HG03060 (cell line): ENCODE measurements around the gene EFNA1.
"Not testable (repeated sequence)": the region's sequence is repeated elsewhere in the genome, so short reads cannot be mapped to it uniquely, and the experiment has no call there.

Experiments used
- ATAC-seq: cut with Tn5 transposase; IDR thresholded peaks from one replicate; pipeline ENCODE4 v1.9.1; 2021; ENCODE audit warnings: low read depth, moderate number of reproducible peaks; ENCODE audit not compliant: unreplicated experiment

Gene EFNA1

DNA sequence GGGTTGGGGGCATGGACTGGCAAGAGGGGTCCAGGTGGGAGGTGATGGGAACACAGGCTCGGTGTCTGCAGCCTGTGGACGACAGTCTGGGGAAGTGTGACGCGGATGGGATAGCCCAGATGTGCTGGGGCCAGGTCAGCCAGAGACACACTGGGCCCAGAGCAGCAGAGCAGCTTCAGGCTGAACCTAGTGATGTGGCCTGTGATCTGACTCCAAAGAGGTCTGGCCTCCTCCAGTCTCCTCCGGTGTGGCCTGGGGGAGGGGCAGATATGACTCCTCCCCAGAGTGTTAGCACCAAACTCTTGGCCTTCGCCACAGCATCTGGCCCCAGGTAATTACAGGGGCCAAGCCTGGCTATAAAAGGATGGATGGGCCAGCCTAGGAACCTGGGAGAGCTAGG is 35.5 kb upstream of the EFNA1 start:
- no peak for ATAC-seq

DNA sequence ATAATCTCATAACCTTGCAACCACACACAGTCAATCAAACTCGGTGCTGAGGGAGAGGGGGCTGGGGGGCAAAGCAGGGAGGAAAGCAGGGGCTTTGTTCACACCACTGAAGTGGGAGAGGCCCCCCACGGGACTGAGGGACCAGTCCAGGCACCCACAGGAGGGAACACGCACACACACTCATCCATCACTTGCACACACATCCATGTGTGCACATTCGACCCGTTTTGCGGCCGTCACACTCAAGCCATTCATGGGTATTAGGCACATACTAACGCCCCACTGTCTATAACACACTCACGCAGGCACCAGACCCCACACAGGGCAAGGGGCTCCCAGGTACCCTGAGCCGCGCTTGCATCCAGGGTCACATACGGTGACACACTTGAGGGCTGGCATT is 35.0 kb upstream of the EFNA1 start:
- no peak for ATAC-seq

DNA sequence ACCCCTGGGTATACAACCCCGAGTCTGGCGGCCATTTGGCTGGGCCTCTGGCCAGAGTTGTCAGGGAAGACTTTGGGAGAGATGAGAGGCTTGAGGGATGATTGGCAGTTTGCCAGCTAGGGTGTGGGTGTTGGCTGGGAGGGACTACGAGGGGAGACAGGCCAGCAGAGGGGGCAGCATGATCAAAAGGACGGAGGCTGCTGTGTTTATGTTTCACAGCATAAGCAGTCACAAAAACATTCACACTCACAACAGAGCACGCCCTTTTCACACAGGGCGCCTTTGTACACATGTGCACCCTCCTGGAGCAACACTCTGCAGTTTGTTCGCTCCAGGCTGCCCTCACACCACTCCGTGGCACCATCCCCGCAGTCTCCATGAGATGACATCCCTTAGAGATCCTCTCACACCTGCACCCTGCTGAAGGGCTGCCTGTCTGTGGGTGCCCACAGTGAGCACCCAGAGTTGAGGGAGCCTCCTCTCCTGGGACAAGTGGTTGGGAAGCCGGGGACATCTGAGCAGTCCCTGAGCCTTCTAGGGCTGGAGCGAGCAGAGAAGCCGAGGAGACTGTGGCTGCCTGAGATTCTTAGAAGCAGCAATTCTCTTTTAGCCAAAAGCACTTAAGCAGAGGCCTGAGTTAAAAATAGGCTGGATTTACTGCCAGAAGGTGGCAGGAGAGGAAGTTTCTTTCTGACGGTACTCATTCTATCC is 33.6 kb upstream of the EFNA1 start:
- ATAC-seq, result no peak

DNA sequence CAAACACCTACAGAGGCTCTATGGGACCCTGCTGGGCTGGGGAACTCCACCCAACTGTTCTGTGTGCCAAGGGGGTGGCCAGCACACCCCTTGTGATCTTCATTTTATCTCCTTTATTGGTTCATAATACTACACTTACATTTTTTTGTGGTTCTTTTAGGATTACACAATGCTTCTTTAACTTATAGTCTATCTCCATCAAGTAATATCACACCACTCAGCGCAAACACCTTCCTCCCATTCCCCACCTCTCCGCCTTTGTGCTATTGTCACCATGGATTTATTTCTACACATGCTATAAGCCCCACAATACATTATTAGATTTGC is 33.1 kb upstream of the EFNA1 start:
- no peak for ATAC-seq

DNA sequence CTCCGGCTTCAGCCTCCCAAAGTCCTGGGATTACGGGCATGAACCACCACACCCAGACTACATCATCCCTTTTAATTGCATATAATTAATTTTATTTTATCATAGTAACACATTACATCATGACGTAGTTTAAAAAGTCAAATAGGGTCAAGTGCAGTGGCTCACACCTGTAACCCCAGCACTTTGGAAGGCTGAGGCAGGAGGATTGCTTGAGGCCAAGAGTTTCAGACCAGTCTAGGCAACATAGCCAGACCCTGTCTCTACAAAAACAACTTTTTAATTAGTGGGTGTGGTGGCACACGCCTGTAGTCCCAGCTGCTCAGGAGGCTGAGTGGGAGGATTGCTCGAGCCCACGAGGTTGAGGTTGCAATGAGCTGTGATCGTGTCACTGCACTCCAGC is 28.3 kb upstream of the EFNA1 start:
- ATAC-seq, result no peak

DNA sequence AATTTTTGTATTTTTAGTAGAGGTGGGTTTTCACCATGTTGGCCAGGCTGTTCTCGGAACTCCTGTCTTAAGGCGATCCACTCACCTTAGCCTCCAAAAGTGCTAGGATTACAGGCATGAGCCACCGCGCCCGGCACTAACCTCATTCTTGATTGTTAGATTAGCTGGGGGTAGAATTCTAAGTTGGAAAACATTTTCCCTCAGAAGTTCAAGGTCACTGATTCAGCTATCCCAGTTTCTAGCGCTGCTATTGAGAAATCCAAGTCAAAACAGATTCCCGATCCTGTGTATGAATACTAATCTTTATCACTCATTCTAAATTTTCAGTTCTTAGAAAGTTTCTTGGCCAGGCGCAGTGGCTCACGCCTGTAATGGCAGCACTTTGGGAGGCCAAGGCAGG is 24.4 kb upstream of the EFNA1 start:
- ATAC-seq, result no peak

DNA sequence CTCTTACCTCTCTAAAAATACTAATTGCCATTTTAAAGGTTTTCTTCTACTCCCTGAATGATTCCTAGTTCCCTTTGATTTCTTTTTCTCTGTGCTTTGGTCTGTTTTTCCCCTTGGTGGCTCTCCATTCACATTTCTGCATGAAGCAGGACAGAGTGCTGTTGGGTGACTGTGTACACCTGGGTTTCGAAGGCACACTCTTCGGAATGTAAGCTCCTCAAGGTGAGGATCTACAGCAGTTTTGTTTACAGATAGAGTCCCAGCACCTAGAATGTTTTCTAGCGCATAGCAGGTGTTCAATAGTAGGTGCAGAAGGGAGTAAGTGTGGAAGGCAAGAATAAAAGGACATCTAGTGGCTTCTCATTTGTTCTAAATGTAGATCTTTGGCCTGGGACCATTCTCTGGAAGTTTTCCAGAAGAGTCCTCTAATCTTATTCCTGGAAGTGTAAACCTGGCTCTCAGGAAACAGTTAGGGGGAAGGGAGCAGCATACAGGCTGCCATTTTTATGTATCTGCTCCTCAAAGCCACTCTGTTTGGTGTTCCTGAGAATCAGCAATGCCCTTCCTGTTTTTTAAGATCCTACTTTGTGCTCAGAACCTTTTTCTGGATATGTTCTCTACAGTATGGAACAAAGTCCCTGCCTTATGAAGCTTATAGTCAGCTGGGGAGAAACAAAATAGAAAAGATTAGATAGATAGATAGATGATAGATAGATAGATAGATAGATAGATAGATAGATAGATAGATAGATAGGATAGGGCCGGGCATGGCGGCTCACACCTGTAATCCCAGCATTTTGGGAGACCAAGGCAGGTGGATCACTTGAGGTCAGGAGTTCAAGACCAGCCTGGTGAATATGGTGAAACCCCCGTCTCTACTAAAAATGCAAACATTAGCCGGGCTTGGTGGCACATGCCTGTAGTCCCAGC is 22.8 kb upstream of the EFNA1 start:
- ATAC-seq, result no peak

DNA sequence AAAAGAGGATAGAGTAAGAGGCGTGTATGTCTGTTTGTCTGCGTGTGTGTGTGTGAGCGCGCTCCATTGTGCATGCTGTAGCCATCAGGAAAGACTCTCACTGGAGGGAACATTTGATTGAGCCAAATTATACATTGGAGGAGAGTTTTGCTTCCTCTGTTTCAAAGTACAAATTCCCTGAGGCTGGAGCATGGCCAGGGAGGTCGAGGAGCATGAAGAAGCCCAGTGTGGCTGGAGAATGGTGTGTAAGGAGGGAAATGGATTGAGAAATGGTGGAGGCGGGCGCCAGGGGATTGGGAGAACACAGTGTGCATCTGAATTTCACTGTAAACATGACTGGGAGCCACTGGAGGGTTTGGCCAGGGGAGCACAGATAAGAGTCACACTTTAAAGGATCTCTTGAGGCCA is 22.1 kb upstream of the EFNA1 start:
- no peak for ATAC-seq

DNA sequence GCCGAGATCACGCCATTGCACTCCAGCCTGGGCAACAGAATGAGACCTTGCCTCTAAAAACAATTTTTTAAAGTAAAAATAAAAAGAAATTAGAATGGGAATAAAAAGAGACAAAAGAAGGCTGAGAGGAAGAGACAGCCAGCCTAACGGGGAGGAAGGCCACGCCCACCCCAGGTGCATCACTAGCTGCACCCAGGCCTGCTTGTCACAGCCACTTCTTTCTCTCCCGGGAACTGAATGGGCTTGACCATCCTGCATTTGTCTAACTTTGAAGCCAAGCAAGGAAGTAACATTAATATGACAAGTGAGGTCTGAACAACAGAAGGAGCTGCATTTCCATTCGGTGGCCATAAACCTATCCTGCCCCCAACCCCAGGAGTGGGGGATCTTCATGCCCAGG is 20.8 kb upstream of the EFNA1 start:
- ATAC-seq, result no peak

DNA sequence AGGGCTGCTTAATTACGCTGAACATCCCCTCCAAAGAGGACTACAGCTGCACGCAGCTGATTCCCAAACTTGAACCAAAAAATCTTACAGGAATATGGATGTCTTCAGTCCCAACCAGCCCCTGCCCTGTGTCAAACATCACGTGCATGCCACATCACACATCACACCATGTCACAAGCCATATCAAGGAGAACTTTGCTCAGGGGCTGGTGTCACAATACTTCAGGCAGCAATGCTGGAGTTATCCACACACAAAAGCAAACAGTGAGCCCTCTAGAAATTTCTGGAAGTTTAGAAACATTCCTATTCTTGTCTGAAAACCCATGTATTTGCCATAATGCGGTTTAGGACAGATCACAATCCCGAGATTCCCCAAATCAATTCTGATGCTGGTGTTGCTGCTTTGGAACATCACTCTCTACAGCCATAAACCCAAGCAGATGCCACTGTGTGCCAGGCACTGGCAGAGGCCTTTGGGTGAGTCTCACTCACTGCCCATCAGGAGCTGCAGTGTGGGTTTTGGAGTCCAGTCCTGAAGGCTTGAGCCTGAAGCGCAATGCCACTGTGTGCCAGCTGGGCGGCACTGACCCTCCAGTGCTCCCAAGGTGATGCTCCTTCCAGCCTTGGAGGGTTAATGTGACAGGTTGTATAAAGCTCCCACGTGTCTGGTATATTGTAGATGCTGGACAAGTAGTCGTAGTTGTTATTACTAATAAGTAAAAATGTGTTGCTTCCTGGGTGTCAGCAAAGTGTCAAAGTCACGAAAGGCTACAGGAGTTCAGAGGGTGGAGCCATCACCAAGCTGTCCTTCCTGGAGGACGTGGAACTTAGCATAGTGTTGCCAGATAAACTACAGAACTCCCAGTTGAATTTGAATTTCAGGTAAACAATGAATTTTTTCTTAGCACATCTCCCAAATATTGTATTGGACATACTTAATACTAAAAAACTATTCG is 20.1 kb upstream of the EFNA1 start:
- no peak for ATAC-seq

DNA sequence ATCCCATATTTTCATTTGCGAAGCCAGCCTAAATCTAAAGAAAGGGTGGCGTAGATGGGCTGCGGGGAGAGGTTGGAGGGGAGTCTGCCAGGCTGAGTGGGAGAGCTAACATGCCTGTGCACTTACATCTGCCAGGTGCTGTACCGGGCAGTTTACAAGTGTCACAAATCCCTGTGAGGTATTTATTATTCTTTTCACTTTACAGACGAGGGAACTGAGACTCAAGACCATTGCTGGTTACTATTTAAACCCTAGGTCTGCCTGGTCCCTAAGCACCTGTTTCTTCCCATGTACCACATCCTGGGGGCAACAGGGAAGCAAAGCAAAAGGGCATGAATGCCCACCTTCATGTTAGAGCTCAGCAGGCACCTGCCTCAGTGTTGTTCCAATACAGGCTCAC is 19.4 kb upstream of the EFNA1 start:
- no peak for ATAC-seq

DNA sequence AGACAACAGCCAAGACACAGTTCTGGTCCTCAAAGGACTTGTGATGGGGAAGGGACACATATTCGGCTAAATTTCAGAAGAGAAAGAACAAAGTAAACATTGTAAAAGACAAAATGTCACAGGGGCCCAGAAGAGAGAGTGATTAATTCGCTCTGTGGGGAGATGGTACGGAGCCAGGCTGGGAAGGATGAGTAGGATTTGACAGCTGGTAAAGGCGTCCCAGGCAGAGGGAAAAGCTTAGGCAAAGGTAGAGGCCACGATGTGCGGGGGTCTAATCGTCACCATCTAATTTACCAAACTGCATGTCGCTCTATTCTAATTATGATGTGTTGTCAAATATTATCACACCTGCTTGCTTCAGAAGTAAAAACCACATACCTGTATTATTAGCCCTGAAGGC is 17.3 kb upstream of the EFNA1 start:
- ATAC-seq, result no peak

DNA sequence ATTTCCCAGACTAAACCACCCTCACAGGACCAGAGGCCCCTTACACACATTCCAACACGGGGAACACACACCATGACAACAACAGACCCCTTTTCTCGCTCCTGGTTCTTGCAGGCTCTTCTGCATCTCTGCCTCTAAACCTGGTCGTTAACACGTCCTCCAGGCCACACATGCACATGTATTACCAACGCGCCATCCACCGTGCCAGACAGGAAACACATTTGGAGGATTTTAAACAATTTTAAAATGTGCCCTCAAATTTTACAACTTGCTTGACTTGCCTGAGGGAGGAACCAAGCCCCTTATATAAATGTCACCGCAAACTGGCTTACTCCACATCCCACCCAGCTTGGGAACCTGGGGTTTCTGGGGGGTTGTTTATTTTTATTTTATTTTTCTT is 16.9 kb upstream of the EFNA1 start:
- ATAC-seq, result no peak

DNA sequence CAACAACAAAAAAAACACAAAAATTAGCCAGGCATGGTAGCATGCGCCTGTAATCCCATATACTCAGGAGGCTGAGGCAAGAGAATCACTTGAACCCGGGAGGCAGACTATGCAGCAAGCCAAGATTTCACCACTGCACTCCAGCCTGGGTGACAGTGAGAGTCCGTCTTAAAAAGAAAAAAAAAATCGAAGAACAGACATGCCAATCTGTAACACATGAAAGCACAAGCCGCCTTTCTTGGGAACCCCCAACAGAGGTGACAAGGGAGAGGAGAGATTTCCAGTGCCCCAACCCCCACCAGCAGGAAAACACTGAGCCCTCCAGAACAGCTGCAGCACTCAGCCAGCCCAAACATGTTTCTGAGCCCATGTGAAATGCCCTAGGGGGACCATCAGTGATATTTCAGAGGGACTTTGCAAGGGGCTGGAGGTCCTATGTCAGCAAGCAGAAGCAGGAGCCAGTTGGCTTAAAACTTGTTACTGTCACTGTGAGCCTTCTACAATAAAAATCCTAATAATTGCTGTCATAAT is 14.2 kb upstream of the EFNA1 start:
- no peak for ATAC-seq

DNA sequence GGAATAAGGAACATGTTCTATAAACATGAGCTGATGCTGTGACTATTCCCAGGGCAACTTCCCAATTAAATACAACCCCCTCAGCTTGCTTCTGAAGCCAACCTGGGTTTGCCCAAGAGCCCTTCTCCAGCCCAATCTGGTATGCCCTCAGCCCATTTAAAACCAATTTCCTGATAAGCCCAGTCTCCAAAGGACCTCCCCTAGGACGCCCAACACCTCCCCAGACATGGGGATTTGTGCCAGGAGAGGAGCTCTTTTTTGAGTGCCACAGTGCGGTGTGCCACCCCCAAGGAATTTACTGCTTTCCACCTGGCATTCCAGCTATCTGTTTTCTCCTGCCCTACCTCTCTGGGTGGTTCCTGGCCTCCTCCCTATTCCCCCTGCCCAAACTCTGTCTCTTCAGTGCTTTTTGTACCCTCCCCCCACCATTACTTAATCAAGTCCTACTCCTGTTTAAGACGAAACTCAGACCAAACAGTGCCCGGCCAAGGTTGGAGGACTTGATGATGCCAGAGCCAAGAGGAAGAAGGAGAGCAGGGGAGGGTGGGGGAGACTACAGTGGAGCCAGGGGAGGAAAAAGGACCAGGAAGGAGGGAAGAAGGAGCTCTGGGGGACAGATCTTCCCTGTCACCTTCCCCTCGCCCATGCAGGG is 11.4 kb upstream of the EFNA1 start:
- ATAC-seq, result no peak

DNA sequence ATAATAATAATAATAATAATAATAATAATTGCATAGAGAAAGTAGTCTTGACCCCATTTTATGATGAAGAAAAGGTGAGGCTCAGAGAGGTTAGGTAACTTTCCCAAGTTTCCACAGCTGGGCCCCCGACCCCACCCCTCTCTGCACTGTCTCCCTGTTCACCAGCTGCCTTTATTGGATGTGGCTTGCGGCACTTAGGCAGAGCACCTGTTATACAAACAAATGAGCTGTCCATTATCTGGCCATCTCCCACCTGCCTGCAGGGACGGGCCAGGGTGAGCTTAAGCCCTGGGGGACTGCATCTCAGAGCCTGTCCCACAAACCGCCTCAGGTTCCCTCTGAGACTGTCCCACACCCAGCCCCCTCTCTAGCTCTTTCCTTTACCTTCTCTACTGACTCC is 10.1 kb upstream of the EFNA1 start:
- no peak for ATAC-seq

DNA sequence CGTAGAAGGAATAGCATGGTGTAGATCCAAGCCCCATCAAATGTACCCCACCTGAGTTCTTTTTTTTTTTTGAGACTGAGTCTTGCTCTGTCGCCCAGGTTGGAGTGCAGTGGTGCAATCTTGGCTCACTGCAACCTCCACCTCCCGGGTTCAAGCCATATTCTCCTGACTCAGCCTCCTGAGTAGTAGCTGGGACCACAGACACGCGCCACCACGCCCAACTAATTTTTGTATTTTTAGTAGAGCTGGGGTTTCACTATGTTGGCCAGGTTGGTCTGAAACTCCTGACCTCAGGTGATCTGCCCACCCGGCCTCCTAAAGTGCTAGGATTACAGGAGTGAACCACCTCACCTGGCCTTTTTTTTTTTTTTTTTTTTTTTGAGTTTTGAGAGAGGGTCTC is 9.6 kb upstream of the EFNA1 start:
- not testable (repeated sequence) for ATAC-seq

DNA sequence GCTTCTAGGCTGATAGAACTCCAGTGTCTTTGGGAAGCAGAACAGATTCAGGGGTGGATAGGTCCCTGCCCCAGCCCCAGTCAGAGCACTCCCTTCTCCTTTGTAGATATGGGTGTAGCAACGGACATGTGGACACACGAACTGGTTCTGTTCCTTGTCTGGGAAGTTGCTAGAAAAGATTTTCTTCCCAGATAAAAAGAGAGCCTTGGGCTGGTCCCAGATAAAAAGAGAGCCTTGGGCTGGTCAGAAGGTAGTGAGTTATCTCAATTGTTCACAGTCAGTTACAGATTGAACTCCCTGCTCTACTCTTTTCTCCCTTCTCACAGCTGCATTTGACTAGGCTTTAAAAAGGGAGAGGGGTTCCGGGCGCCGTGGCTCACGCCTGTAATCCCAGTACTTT is 7.4 kb upstream of the EFNA1 start:
- ATAC-seq, result no peak

DNA sequence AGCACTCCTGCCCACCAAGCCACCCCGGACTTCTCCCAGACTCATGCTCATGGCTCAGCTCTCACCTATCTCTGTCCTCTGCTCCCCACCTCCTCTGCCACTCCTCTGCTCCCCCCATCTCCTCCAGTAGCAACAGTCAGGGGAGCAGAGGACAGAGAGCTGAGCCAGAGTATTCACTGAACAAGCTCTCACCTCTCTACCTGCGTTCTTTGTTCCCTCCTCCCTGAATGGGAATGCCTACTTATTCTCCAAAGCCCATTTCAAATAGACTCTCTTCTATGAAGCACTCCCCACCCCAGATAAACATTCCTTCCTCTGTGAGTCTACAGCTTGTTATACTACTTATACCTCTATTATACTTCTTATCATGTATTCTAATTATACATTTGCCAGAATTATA is 6.4 kb upstream of the EFNA1 start:
- ATAC-seq, result no peak

DNA sequence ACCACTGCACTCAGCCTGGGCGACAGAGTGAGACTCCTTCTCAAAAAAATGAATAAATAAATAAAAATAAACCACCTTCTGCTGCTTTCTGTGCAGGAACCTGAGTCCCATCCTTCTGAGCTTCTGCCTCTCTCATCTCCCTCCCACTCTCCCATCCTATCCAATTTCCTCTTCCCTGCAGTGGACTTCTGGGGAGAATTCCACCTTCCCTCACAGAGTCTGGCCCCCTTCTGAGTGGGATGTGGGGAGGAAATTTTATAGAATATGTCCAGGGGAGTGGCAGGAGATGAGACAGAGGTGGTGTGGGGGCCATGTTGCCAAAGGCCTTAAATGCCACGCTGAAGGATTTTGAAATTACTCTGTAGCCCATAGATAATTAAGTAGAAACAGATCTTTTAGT is 5.4 kb upstream of the EFNA1 start:
- no peak for ATAC-seq
